HG03571 (cell line): ENCODE data around the gene PRXL2A.

Source experiments
- ATAC-seq: cut with Tn5 transposase; IDR thresholded peaks from one replicate; pipeline ENCODE4 v1.9.1; 2021; ENCODE audit not compliant: unreplicated experiment

The PRXL2A gene

DNA sequence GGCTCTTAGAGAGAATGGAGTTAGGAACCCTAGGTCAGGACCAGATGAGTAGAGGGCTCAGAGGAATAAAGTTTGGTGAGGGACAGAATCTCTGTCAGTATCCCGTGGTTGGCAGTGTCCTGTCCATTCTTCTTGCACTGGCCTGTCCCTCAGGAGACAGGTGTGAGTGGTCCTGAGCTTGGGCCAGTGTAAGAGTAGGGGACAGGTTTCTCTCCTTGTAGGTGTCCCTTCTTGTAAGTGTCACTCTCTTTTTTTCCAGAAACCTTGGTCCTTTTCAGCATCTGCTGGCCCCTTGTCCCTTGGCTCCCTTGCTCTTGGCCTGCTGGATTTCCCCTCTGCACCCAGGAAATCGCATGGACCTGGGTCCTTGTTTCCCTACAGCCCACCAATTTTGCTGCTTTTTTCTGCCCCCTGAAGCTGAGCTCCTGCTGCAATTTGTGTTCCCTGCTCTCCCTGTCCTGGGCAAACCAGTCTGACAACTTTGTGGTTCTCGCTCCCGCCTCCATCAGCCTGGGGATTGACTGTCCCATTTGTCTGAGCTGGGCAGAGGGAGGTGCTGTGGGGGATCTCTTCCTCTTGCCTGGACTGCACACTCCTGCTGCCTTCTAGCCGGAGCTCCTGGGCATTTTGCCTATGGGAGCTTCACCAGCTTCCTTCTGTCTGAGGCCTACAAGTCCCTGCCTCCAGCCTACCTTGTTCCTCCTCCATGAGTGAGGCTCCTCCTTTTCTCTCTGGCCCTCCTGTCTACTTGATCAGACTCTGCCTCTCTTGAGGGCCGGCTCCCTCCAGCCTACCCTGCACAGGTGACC is 52.3 kb downstream of the PRXL2A start:
- ATAC-seq: no peak

DNA sequence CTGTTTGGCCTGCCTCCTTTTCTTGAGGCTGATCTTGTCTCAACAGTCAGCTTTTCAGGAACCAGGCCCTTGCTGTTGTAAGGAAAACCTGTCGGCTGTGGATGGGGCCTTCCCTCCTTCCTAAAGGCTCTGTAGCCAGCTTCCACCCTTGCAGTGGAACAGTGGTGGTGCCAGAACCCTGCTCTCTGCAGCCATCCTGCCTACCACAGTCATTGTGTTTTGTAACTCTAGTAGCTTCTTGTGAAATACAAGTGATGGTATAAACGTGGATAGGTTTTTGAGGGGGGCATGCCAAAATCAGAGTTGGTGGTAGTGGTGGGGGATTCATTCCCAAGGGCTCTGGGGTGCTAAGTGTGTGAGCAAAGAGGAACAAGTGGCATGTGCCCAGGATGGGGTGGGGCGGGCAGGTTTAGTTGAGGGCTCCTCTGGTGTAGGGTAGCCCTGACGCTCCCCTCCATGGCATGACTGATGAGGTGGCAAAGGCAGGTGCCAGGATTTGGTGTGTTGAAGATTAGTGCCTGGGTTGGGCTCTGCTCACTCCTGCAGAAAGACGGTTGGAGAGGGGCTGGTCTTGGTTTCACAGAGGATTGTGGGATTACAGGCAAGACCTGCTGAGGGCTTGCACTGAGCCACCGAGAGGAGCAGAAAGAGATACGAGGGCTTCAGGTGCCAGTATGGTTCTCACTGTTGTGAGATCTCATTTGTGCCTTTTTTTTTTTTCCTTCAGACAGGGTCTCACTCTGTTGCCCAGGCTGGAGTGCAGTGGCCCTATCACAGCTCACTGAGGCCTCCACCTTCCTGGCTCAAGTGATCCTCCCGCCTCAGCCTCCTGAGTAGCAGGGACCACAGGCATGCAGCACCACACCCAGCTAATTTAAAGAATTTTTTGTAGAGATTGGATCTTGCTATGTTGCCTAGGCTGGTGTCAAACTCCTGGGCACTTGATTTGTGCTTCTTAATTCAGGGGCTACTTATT is 53.1 kb downstream of the PRXL2A start:
- no peak for ATAC-seq

- ATAC-seq: no peak
Observed at GRCh38 chr10:80462299-80462980, 54.1 kb downstream of the PRXL2A start.

DNA sequence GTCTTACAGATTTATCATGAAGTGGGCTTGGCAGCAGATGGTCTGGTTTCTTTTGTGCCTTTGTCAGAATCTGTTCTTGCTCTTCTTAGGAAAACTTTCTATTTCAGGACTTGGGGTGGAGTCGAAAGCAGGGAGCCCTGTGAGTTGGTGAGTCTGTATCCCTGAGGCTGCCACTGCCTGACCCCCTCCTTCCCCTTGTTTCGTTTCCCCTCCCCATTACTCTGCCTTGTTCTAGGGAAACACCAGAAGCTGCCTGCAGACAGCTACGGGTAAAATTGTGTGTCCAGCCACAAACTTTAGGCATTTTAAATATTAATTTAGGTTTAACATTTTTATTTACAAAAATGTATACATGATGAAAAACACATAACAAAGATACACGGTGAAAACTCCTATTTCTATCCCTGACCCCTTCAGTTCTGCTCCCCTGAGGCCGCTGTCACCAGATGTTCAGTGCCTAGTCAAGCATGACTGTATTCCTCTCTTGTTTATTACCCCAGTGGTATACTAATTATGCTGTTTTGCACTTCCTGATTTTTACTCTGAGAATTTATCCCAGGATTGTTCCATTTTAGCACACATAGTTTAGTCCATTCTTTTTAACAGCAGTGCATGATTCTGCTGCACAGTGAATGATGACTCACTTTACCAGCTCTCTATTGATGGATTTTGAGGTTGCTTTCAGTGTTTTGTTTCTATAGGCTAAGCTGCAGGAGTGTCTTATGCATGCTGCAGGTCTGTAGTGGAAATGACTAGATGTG is 54.8 kb downstream of the PRXL2A start:
- ATAC-seq: no peak

- no peak for ATAC-seq
Observed at GRCh38 chr10:80463868-80464267, 55.5 kb downstream of the PRXL2A start.

DNA sequence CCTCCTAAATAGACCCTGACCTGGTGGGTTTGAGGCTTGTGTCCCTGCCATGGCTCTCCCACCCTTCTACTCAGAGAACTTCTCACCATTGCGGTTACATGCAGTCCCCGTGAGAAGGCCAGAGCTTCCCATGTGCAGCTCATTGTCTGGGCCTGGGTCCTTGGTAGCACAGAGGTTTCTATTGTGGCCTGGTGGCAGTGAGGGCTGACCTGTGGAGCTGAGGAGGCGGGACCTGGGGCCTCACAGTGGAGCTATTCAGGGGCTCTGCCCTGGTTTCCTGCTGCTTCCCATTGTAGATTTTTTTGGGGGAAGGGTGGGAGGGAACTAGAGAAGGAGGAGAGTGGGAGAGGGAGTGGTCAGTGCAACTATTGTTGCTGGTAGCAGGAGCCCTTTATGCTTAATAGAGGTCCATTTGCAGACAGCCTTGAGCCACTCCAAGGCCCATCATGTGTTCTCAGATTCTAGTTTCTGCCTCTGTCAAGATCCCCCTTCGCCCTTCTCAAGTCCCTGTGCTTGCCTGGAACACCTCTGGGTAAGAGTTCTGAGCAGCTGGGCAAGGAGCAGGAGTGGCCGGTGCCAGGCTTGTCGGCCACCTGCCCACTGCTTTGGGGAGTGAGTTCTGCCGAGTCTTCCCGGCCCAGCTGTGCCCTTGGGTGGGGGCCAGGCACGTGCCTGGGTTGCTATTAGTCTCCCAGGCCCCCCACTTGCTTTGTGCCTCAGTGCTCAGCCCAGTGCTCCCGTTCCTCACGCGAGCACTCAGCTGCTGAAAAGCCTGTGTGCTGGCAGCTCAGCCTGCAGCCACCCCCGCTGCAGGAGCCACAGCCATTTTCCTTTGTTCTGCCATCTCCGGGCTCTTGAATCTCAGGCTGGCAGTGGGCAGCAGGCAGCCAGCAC is 56.5 kb downstream of the PRXL2A start:
- no peak for ATAC-seq

DNA sequence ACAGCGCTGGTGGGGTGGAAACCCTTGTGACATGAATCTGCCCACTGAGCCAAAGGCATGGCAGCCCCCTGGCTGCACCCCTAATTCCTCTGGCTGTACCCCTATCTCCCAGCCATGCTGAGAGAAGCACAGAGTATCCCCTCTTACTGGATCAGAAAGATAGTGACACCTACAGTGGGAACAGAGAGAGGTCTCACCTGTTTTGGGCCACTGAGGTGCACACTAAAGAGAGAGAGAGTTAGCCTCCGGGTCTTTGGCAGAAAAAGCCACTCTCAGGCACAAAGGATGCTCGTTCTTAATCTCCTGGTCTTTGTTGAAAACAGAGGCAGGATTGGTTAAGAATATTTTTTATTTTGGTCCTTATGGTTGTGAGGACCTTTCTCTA is 57.1 kb downstream of the PRXL2A start:
- no peak for ATAC-seq

- ATAC-seq: no peak
Observed at GRCh38 chr10:80465839-80466590, 57.7 kb downstream of the PRXL2A start.

DNA sequence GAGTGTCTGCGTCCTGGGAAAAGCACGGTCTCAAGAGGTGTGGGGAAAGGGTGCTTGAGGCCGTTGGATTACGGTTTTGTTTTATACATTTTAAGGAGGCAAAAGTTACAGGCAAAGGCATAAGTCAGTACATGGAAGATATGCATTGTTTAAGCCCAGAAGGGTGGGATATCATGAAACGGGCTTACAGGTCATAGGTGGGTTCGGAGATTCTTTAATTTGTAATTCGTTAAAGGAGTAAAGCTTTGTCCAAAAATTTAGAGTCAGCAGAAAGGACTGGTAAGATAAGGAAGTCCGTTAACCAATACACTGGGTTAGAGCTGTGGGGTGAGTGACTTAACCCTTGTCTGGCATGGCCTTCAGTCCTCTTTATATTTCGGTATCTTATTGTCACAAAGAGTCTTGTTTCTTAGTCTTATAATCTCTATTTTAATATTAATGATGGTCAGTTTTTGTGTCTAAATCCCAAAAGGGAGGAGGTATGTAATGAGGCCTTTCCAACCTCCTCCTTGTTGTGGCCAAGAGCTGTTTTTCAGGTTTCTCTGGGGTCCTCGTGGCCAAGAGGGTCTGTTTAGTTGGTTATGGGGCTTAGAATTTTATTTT is 58.5 kb downstream of the PRXL2A start:
- ATAC-seq: no peak

GRCh38 chr10:80468002-80468401 is 59.7 kb downstream of the PRXL2A start:
- ATAC-seq: no peak

DNA sequence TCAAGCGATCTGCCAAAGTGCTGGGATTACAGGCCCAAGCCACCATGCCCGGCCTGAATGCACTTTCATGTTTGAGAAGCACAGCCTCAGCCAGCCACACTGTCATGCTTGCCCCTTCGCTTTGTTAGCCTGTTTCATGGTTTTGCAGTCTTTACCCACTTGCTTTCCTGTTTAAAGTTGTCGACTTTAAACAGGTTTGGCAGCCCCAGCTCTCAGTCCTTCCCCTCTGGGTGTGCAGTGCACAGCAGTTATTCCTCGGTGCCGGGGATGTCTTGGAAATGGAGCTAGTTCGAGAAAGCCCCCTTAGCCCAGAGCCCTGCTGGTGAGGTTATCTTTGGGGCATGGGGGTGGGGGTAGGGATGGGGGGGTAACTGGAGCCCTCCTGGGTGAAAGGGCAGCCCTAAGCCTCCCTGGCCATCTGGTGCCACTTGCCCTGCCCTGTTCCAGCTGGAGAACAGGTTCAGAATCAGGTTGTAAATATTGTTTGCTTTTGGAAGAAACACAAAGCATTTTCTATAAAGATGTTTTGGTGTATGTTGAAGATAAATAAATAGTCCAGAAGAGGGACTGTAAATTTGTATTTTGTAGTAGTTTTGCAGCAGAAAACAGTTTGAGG is 60.6 kb downstream of the PRXL2A start:
- no peak for ATAC-seq

DNA sequence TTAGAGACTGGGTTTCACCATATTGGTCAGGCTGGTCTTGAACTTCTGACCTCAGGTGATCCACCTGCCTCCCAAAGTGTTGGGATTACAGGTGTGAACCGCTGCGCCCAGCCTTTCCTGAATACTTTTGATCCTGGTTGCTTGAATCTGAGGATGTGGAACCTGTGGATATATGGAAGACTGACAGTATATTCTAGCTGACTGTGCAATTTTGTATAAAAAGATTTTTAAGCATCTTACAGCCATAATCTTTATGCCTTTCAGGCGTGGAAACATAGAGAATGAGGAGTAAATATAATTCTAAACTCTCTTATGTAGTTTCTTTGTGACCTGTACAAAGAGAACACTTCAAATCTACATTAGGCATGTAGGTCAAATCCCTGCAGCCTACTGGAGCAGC is 61.9 kb downstream of the PRXL2A start:
- no peak for ATAC-seq

GRCh38 chr10:80471001-80471400 is 62.6 kb downstream of the PRXL2A start:
- no peak for ATAC-seq

- peak; percentile 50 for ATAC-seq
Observed at GRCh38 chr10:80471715-80472233, 63.4 kb downstream of the PRXL2A start.

DNA sequence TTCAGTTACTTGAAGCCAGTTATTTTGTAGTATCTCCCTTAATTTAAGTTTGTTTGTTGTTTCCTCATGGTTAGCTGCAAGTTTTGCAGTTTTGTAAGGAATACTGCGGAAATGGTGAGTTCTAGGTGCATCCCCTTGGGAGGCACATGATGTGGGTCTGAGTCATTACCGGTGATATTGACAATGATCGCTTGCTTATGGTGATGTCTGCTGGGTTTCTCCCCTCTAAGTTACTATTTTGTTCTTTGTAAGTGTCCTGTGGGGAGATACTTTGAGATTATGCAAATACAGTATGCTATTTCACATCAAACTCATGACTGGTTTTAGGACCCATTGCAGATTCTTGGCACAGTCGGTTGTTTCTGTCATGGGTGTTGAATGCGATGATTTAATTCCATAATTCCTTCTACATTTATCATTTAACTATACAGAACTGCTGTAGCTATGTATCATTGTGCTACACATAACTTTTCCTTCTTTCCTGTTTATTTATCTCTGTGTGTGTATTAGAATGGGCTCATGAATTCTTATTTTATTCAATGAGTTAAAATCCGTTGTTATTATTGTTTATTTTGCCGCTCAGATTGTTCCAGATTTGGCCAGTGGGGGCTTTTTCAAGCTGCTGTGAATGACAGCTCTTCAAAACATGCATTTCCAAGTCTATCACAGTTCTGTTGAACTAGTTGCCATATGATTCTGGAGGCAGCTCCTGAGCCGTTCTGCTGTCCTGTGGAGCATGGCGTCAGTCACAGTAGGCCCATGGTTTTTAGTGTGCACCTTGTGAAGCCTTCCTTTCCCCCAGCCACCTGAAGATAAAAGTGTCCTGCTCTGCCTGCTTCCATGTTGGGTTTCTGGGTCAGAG is 64.1 kb downstream of the PRXL2A start:
- ATAC-seq: peak; percentile 90

DNA sequence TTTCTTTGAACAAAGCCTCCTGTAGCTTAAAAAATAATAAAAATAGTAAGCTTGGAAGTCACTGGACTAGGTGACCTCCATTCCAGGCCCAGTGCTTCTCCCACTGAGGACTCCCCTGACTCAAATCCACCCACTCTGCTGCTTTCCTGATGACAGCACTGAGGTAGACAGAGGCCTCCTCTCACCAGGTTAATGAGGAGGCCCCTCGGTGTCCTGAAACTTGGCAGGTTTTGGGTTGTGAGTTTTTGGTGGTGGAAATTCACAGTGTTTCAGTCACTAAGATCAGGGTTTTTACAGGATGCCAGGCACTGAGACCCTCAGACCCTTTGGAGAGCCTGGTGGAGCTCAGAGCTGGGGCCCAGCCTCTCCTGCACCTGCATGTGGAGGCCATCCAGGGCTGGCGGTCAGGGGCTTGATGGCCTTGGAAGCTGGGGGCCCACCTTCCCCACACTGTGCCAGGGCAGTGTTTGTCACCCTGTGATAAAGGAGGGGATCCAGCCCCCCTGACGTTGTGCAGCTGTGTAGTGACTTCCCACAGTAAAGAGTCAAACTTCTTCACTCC is 64.8 kb downstream of the PRXL2A start:
- no peak for ATAC-seq
